Neural cell (in vitro differentiated cells): ENCODE results near the gene CFAP20DC. TPM values are rescaled to one million over a fixed set of nuclear protein-coding genes. Genes with fewer than 3 reads are reported as not detected.

ENCODE experiments used
- H2AFZ ChIP-seq: fragments of 200-600, 300-800 bp; sonication (generic), shearing (Covaris generic); 2 replicates; pipeline ENCODE4 v1.6.0; 2014; ENCODE audit warnings: low read depth, mild to moderate bottlenecking, antibody characterized with exemption, low read length, moderate library complexity
- H3F3A ChIP-seq: fragments of 200-600 bp; shearing (Covaris generic); 2 replicates; pipeline ENCODE4 v1.6.1; 2016; ENCODE audit warnings: mild to moderate bottlenecking, moderate library complexity, mixed read lengths, antibody characterized with exemption, low read length; ENCODE audit not compliant: insufficient read depth, poor library complexity, severe bottlenecking
- H3K27ac ChIP-seq: fragments of 200-600, 300-800 bp; sonication (generic), shearing (Covaris generic); 2 replicates; pipeline ENCODE4 v1.5.1; 2014; ENCODE audit warnings: mild to moderate bottlenecking, low read length, moderate library complexity
- H3K27me3 ChIP-seq: fragments of 300-800, 200-600 bp; sonication (generic), shearing (Covaris generic); 2 replicates; pipeline ENCODE4 v1.6.0; 2014; ENCODE audit warnings: mild to moderate bottlenecking, low read depth, low read length, moderate library complexity; ENCODE audit not compliant: insufficient read depth
- H3K36me3 ChIP-seq: fragments of 300-800, 200-600 bp; sonication (generic), shearing (Covaris generic); 2 replicates; pipeline ENCODE4 v1.5.1; 2014; ENCODE audit warnings: mild to moderate bottlenecking, antibody characterized with exemption, low read length, moderate library complexity; ENCODE audit not compliant: insufficient read depth
- H3K4me2 ChIP-seq: fragments of 300-800, 200-600 bp; sonication (generic), shearing (Covaris generic); 2 replicates; pipeline ENCODE4 v1.6.0; 2014; ENCODE audit warnings: mild to moderate bottlenecking, low read length
- H3K4me3 ChIP-seq: fragments of 300-800, 200-600 bp; sonication (generic), shearing (Covaris generic); 2 replicates; pipeline ENCODE4 v1.5.1; 2014; ENCODE audit warnings: mild to moderate bottlenecking, low read length, moderate library complexity
- H3K79me2 ChIP-seq: fragments of 200-600 bp; shearing (Covaris generic); replicated peaks from 2 replicates; pipeline ENCODE4 v1.6.0; 2014; ENCODE audit warnings: mild to moderate bottlenecking, low read length, moderate library complexity; ENCODE audit not compliant: insufficient read depth
- H3K9ac ChIP-seq: fragments of 300-800, 200-600 bp; sonication (generic), shearing (Covaris generic); 2 replicates; pipeline ENCODE4 v1.6.1; 2016; ENCODE audit warnings: mild to moderate bottlenecking, low read length, mixed read lengths
- H3K9me2 ChIP-seq: fragments of 200-600 bp; shearing (Covaris generic); 2 replicates; pipeline ENCODE4 v1.6.1; 2016; ENCODE audit warnings: mild to moderate bottlenecking, low read length, mixed read lengths; ENCODE audit not compliant: insufficient read depth
- H3K9me3 ChIP-seq: fragments of 200-600, 300-800 bp; sonication (generic), shearing (Covaris generic); 2 replicates; pipeline ENCODE4 v1.6.1; 2016; ENCODE audit warnings: mild to moderate bottlenecking, mixed run types, low read length, moderate library complexity, mixed read lengths
- H4K20me1 ChIP-seq: fragments of 200-600 bp; shearing (Covaris generic); 2 replicates; pipeline ENCODE4 v1.6.1; 2016; ENCODE audit warnings: mild to moderate bottlenecking, mixed run types; ENCODE audit not compliant: insufficient read depth
- CTCF ChIP-seq: fragments of 450-650 bp; IDR thresholded peaks from 2 replicates; pipeline ENCODE4 v1.5.1; 2014; ENCODE audit warnings: antibody characterized with exemption, mild to moderate bottlenecking, moderate library complexity; ENCODE audit not compliant: poor library complexity, severe bottlenecking
- EP300 ChIP-seq: fragments of 450-650 bp; conservative IDR thresholded peaks from 2 replicates; pipeline ENCODE4 v1.6.1; 2014; ENCODE audit warnings: antibody characterized with exemption, mild to moderate bottlenecking, moderate library complexity; ENCODE audit not compliant: poor library complexity, severe bottlenecking
- EZH2 ChIP-seq: fragments of 200-600, 300-800 bp; shearing (Covaris generic), sonication (generic); IDR thresholded peaks from 2 replicates; pipeline ENCODE4 v1.6.1; 2014; ENCODE audit warnings: antibody characterized with exemption, low read length, borderline replicate concordance, mild to moderate bottlenecking; ENCODE audit not compliant: insufficient read depth, poor library complexity, severe bottlenecking
- MXI1 ChIP-seq: fragments of 450-650 bp; conservative IDR thresholded peaks from 2 replicates; pipeline ENCODE4 v1.6.1; 2014; ENCODE audit warnings: antibody characterized with exemption, mild to moderate bottlenecking; ENCODE audit not compliant: poor library complexity, severe bottlenecking
- POLR2AphosphoS5 ChIP-seq: IDR thresholded peaks from 2 replicates; pipeline ENCODE4 v1.6.1; 2012
- RAD21 ChIP-seq: fragments of 450-650 bp; conservative IDR thresholded peaks from 2 replicates; pipeline ENCODE4 v1.6.1; 2014; ENCODE audit warnings: antibody characterized with exemption, mild to moderate bottlenecking, moderate library complexity
- REST ChIP-seq: IDR thresholded peaks from 2 replicates; pipeline ENCODE4 v1.6.1; 2012; ENCODE audit warnings: borderline replicate concordance
- SMC3 ChIP-seq: fragments of 450-650 bp; conservative IDR thresholded peaks from 2 replicates; pipeline ENCODE4 v1.6.1; 2014; ENCODE audit warnings: antibody characterized with exemption, mild to moderate bottlenecking, moderate library complexity; ENCODE audit not compliant: poor library complexity
- TAF1 ChIP-seq: IDR thresholded peaks from 2 replicates; pipeline ENCODE4 v1.6.1; 2012; ENCODE audit warnings: low read depth
- polyA plus RNA-seq: library from polyadenylated mRNA; depleted of rRNA; stranded (reverse); fragments of >200 nt; gene quantifications from 2 replicates; pipeline ENCODE4 v1.2.3, GENCODE V29; 2014

Gene CFAP20DC
- polyA plus RNA-seq, 1 donor from 2014 or later, result not detected

- TF ChIP-seq SMC3 (no peak), CTCF (no peak), POLR2AphosphoS5 (no peak), MXI1 (no peak), RAD21 (no peak), REST (no peak), TAF1 (no peak)
- Histone ChIP-seq H3K27ac (no peak overlapping the region), H4K20me1 (no peaks in the 10 kb centered on the region), H3K4me3 (no peak overlapping the region), H3K36me3 (no peaks in the 10 kb centered on the region), H3K9ac (no peak overlapping the region), H3K9me2 (no peaks in the 10 kb centered on the region), H3K9me3 (no peaks in the 10 kb centered on the region), H2AFZ (no peak overlapping the region), H3K4me2 (no peak overlapping the region), H3K27me3 (no peaks in the 10 kb centered on the region), H3K79me2 (no peaks in the 10 kb centered on the region), H3F3A (no peaks in the 10 kb centered on the region)
Measured at GRCh38 chr3:58861551-58861950, 188.3 kb downstream of the CFAP20DC start.

- H3K79me2 ChIP-seq, result no peaks in the 10 kb centered on the region
- H3K9me2 ChIP-seq, result no peaks in the 10 kb centered on the region
- no peaks in the 10 kb centered on the region for H4K20me1 ChIP-seq
- H3K36me3 ChIP-seq, result no peaks in the 10 kb centered on the region
- TF ChIP-seq TAF1 (no peak), RAD21 (no peak), MXI1 (no peak), CTCF (no peak), REST (no peak), SMC3 (no peak), EZH2 (no peak), POLR2AphosphoS5 (no peak), EP300 (no peak)
- H2AFZ ChIP-seq, result no peak overlapping the region
- no peaks in the 10 kb centered on the region for H3K9me3 ChIP-seq
- H3K27ac ChIP-seq, result no peak overlapping the region
- no peak overlapping the region for H3K4me3 ChIP-seq
- no peak overlapping the region for H3K4me2 ChIP-seq
- no peak overlapping the region for H3K9ac ChIP-seq
- H3K27me3 ChIP-seq, result no peaks in the 10 kb centered on the region
- H3F3A ChIP-seq, result no peaks in the 10 kb centered on the region
Measured at GRCh38 chr3:58858126-58858525, 191.7 kb downstream of the CFAP20DC start.
